HL-60/S4 (cell line): ENCODE data around the gene RAB39A.

Source experiments
- in situ Hi-C: fragments of 300-500 bp; cut with MboI; formaldehyde crosslinking; loops from 2 replicates; pipeline ENCODE4 v1.14.3; 2022; ENCODE audit warnings: low sequenced_read_pairs

RAB39A gene

GRCh38 chr11:107961480-107961879, 33.2 kb downstream of the RAB39A start:
- in situ Hi-C loops: no loop called here

GRCh38 chr11:107962181-107962580, 33.9 kb downstream of the RAB39A start:
- in situ Hi-C loops: no loop called here

- in situ Hi-C loops: no loop called here
Measured at GRCh38 chr11:107963091-107963490, 34.8 kb downstream of the RAB39A start.

GRCh38 chr11:107969219-107969618, 41.0 kb downstream of the RAB39A start:
- in situ Hi-C loops: no loop called here

GRCh38 chr11:107970049-107970448, 41.8 kb downstream of the RAB39A start:
- in situ Hi-C loops: no loop called here

GRCh38 chr11:107973641-107974040, 45.4 kb downstream of the RAB39A start:
- in situ Hi-C loops: no loop called here

GRCh38 chr11:107988397-107989158, 60.3 kb downstream of the RAB39A start:
- in situ Hi-C loops: no loop called here

GRCh38 chr11:107991868-107992414, 63.7 kb downstream of the RAB39A start:
- in situ Hi-C loops: no loop called here

- in situ Hi-C loops: no loop called here
Measured at GRCh38 chr11:107996006-107996776, 67.9 kb downstream of the RAB39A start.

GRCh38 chr11:107998761-107999160, 70.5 kb downstream of the RAB39A start:
- in situ Hi-C loops: no loop called here

GRCh38 chr11:107999759-108000455, 71.7 kb downstream of the RAB39A start:
- in situ Hi-C loops: loop anchor here (10.0 kb wide), 1 partner anchor 645 kb away; no protein-coding TSS in a partner anchor

GRCh38 chr11:108002476-108002875, 74.2 kb downstream of the RAB39A start:
- in situ Hi-C loops: loop anchor here (10.0 kb wide), 1 partner anchor 642 kb away; no protein-coding TSS in a partner anchor

GRCh38 chr11:108003623-108004022, 75.4 kb downstream of the RAB39A start:
- in situ Hi-C loops: loop anchor here (10.0 kb wide), 1 partner anchor 641 kb away; no protein-coding TSS in a partner anchor

- in situ Hi-C loops: loop anchor here (10.0 kb wide), 1 partner anchor 637 kb away; no protein-coding TSS in a partner anchor
Measured at GRCh38 chr11:108007819-108008218, 79.6 kb downstream of the RAB39A start.

GRCh38 chr11:108008656-108009496, 80.6 kb downstream of the RAB39A start, which contains the start of gene CUL5:
Gene CUL5 (plus strand): TSS chr11:108008898. CDS start chr11:108009349, 451 bp downstream.
- in situ Hi-C loops: loop anchor here (10.0 kb wide), 1 partner anchor 636 kb away; no protein-coding TSS in a partner anchor

- in situ Hi-C loops: loop anchor here (10.0 kb wide), 1 partner anchor 635 kb away; no protein-coding TSS in a partner anchor
Measured at GRCh38 chr11:108009497-108010370, 81.5 kb downstream of the RAB39A start.

- in situ Hi-C loops: no loop called here
Measured at GRCh38 chr11:108012139-108012725, 84.0 kb downstream of the RAB39A start.
